ENCODE results near the gene PPDPF. TPM values are rescaled to one million over a fixed set of nuclear protein-coding genes. Genes with fewer than 3 reads are reported as not detected.

Gene PPDPF
- total RNA-seq, 4 donors from 2014 or later = 142 to 613 (median 338) TPM

GRCh38 chr20:63560333-63560805 is 39.8 kb downstream of the PPDPF start:
- H3K4me3 ChIP-seq = no peak overlapping the region
- intact Hi-C loops (cut with DNase I) = no loop called here
- H3K36me3 ChIP-seq = peaks cover 29 to 73% (median 44%) of the 10 kb centered on the region in 3 donors
- DNase-seq = no peak
- no peaks in the 10 kb centered on the region for H3K9me3 ChIP-seq
- no peak for TF ChIP-seq POLR2A (IDR thresholded peaks at IDR 0.05)
- no peak for TF ChIP-seq CTCF (IDR thresholded peaks at IDR 0.05)
- 94 to 95% methylated on average over 2 to 4 of the region's 16 CpGs for WGBS, 2 donors
- no peaks in the 10 kb centered on the region for H3K27me3 ChIP-seq
- H3K27ac ChIP-seq = no peak overlapping the region
- H3K4me1 ChIP-seq = no peaks in the 10 kb centered on the region

- no peak for DNase-seq
- no peak overlapping the region for H3K27ac ChIP-seq
- H3K9me3 ChIP-seq = no peaks in the 10 kb centered on the region
- TF ChIP-seq CTCF (IDR thresholded peaks at IDR 0.05) = no peak
- TF ChIP-seq POLR2A (IDR thresholded peaks at IDR 0.05) = no peak
- H3K4me1 ChIP-seq = no peaks in the 10 kb centered on the region
- intact Hi-C loops (cut with DNase I) = no loop called here
- WGBS, 2 donors = 80 to 90% methylated on average over 1 to 8 of the region's 26 CpGs
- peaks cover 34 to 80% (median 45%) of the 10 kb centered on the region in 3 donors for H3K36me3 ChIP-seq
- H3K4me3 ChIP-seq = no peak overlapping the region
- H3K27me3 ChIP-seq = no peaks in the 10 kb centered on the region
Measured at GRCh38 chr20:63560856-63561609, 40.5 kb downstream of the PPDPF start.

- DNase-seq = no peak
- Histone ChIP-seq H3K4me3 (no peak overlapping the region), H3K36me3 (peaks cover 35 to 87% (median 45%) of the 10 kb centered on the region in 3 donors), H3K4me1 (no peaks in the 10 kb centered on the region), H3K27ac (no peak overlapping the region), H3K27me3 (no peaks in the 10 kb centered on the region), H3K9me3 (no peaks in the 10 kb centered on the region)
- intact Hi-C loops (cut with DNase I) = no loop called here
- no peak for TF ChIP-seq POLR2A (IDR thresholded peaks at IDR 0.05)
- no peak for TF ChIP-seq CTCF (IDR thresholded peaks at IDR 0.05)
- WGBS, 2 donors = 81 to 89% methylated on average over 3 to 5 of the region's 36 CpGs
Measured at GRCh38 chr20:63561624-63562396, 41.2 kb downstream of the PPDPF start.

- Histone ChIP-seq H3K36me3 (peaks cover 35 to 96% (median 45%) of the 10 kb centered on the region in 3 donors), H3K4me1 (no peaks in the 10 kb centered on the region), H3K4me3 (no peak overlapping the region), H3K27me3 (no peaks in the 10 kb centered on the region), H3K27ac (no peak overlapping the region), H3K9me3 (no peaks in the 10 kb centered on the region)
- intact Hi-C loops (cut with DNase I) = no loop called here
- TF ChIP-seq CTCF (IDR thresholded peaks at IDR 0.05) (no peak), POLR2A (IDR thresholded peaks at IDR 0.05) (no peak)
- 95 to 97% methylated on average over 11 to 26 of the region's 54 CpGs for WGBS, 2 donors
- no peak for DNase-seq
Measured at GRCh38 chr20:63562461-63563224, 42.1 kb downstream of the PPDPF start.
